AG04449 (cell line): ENCODE measurements around the gene KCNMA1.

ENCODE experiments used
- CTCF ChIA-PET: fragments of 350-600 bp; formaldehyde crosslinking; extraction: SDS; loops from one replicate; lab custom pipeline; 2021; ENCODE audit warnings: antibody characterized with exemption; lab: Yijun Ruan, JAX
- POLR2A ChIA-PET: fragments of 400-600, 350-600 bp; formaldehyde crosslinking; extraction: SDS; loops from one replicate; lab custom pipeline; 2020; ENCODE audit warnings: antibody characterized with exemption, inconsistent platforms; lab: Yijun Ruan, JAX
- DNase-seq: peaks from one replicate; pipeline ENCODE4 v3.0.0-alpha.2; 2010; ENCODE audit warnings: low read depth, low spot score
- H3K4me3 ChIP-seq: 2 replicates; pipeline ENCODE4 v1.5.1; 2011; ENCODE audit warnings: low read depth, mild to moderate bottlenecking, control low read depth, low read length
- TF ChIP-seq, protein P1 (sequence below): IDR thresholded peaks from one replicate; pipeline ENCODE4 v1.5.1; 2011; ENCODE audit warnings: mild to moderate bottlenecking, moderate library complexity, low read length, control low read depth, inconsistent platforms; ENCODE audit not compliant: insufficient read depth; ENCODE audit errors: missing control alignments

Gene KCNMA1

DNA sequence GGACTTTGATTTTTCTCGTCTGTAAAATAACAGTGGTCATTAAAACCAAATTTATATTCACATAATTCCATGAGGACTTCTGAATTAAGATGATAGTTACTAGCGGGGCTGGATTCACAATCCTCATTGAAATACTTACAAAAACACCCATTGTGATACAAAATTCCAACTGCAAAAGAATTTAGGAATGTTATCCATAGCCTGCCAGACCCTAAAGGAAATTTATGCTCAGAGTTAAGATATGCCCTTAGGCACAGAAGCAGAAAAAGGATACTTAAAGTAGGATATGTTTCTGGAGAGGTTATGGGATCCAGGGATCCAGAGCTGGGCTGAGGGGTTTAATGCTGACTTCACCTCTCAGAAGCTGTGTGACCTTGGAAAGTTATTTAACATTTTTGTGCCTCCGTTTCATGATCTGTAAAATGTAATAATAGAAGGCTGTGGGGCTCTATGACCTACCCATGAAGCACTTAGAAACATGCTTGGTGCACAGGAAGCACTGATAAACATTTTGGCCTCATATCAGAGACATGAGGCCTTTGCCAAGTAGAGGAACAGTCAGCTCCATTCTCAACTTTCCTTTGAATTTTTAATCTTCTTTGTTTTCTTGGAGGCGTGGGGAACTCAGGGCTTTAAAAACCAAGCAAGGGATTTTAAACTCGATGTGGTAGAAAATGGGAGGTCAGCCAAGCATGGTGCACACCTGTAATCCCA lies 744.7 kb downstream of the KCNMA1 start:
- TF ChIP-seq, protein P1, sequence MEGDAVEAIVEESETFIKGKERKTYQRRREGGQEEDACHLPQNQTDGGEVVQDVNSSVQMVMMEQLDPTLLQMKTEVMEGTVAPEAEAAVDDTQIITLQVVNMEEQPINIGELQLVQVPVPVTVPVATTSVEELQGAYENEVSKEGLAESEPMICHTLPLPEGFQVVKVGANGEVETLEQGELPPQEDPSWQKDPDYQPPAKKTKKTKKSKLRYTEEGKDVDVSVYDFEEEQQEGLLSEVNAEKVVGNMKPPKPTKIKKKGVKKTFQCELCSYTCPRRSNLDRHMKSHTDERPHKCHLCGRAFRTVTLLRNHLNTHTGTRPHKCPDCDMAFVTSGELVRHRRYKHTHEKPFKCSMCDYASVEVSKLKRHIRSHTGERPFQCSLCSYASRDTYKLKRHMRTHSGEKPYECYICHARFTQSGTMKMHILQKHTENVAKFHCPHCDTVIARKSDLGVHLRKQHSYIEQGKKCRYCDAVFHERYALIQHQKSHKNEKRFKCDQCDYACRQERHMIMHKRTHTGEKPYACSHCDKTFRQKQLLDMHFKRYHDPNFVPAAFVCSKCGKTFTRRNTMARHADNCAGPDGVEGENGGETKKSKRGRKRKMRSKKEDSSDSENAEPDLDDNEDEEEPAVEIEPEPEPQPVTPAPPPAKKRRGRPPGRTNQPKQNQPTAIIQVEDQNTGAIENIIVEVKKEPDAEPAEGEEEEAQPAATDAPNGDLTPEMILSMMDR, result no peak
- H3K4me3 ChIP-seq, result no peak overlapping the region
- DNase-seq, result no peak
- ChIA-PET POLR2A (no interaction called here), CTCF (no interaction called here)

- CTCF ChIA-PET, result interaction anchor here (0.8 to 0.9 kb wide), 2 partner anchors 49 to 98 kb away, joined by 3 read pairs; no protein-coding TSS in a partner anchor
- TF ChIP-seq, protein P1, result no peak
- POLR2A ChIA-PET, result no interaction called here
- H3K4me3 ChIP-seq, result no peak overlapping the region
- no peak for DNase-seq
Measured at GRCh38 chr10:76887223-76888010, 750.2 kb downstream of the KCNMA1 start.

GRCh38 chr10:76885816-76886215 lies 751.8 kb downstream of the KCNMA1 start:
- TF ChIP-seq, protein P1, result no peak
- ChIA-PET POLR2A (no interaction called here), CTCF (no interaction called here)
- no peak for DNase-seq
- no peak overlapping the region for H3K4me3 ChIP-seq

DNA sequence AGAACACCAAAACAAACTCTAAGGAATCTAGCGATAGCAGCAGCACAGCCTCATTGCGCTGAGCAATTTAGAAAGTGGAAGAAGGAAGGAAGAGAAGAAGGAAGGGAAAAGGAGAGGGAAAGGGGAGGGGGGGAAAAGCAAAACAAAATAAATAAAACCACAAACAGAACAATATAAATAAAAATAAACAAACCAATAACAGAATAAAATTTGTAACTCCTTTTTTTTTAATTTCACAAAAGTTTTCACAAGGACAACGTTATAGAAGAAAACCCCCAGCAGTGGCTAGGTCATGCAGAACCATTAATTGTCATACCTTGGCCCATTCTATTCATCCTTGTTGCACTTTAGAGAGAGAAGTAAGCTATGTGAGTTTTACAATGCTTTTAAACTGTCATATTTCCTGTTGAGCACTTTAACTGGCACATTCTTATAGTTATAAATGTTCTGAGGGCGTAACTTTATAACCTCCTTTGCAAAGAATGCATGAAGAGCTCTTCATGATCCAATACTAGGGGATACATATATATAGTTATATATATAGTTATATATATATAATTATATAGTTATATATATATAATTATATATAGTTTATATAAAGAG lies 752.8 kb downstream of the KCNMA1 start:
- TF ChIP-seq, protein P1, result no peak
- H3K4me3 ChIP-seq, result no peak overlapping the region
- no peak for DNase-seq
- CTCF ChIA-PET, result no interaction called here
- POLR2A ChIA-PET, result no interaction called here

DNA sequence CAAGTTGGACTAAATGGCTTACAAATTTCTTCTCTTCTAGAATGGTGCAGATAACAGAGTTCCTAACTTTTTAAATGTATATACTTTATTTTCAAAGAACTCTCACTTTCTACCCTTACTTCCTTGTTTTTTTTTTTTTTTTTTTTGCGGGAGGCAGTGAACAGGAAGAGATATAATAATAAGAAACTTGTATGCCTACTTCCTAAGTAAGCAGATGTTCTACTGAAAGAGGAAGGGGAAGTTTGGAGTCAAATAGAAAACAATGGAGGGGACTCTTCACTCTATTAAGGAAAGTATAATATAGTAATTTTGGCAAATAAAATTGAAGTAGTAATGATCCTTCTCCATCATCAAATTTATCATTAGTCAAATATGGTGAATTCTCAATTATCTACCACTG lies 754.0 kb downstream of the KCNMA1 start:
- TF ChIP-seq, protein P1, result no peak
- no peak overlapping the region for H3K4me3 ChIP-seq
- DNase-seq, result no peak
- POLR2A ChIA-PET, result no interaction called here
- CTCF ChIA-PET, result no interaction called here

GRCh38 chr10:76882796-76883195 lies 754.8 kb downstream of the KCNMA1 start:
- POLR2A ChIA-PET, result no interaction called here

More at GRCh38 chr10:76882796-76883195, 754.8 kb downstream of the KCNMA1 start:
- no peak overlapping the region for H3K4me3 ChIP-seq
- no peak for DNase-seq
- CTCF ChIA-PET, result no interaction called here
- TF ChIP-seq, protein P1, result no peak
